Neutrophil (primary cell): ENCODE measurements around the gene GSG1L.

Experiments
- H3K27ac ChIP-seq: fragments of 200-600 bp; sonication (generic); 2 replicates; pipeline ENCODE4 v1.5.1; 2016; ENCODE audit warnings: mild to moderate bottlenecking, moderate library complexity
- H3K27me3 ChIP-seq: fragments of 200-600 bp; sonication (generic); 2 replicates; pipeline ENCODE4 v1.6.0; 2016; ENCODE audit warnings: mild to moderate bottlenecking
- H3K36me3 ChIP-seq: fragments of 200-600 bp; sonication (generic); 2 replicates; pipeline ENCODE4 v1.5.1; 2017
- H3K4me1 ChIP-seq, 2 experiments: fragments of 200-600 bp in 1 of 2; sonication (generic) in 1 of 2; 1 replicate in 1 of 2; 2 replicates in 1 of 2; pipeline versions ENCODE4 v1.5.1 to v1.6.1; 2013 to 2016; ENCODE audit warnings: low read depth in 1 of 2, low read length in 1 of 2, mild to moderate bottlenecking in 1 of 2, moderate library complexity in 1 of 2; ENCODE audit not compliant: control insufficient read depth in 1 of 2, insufficient read depth in 1 of 2
- H3K4me3 ChIP-seq, 2 experiments: fragments of 200-600 bp in 1 of 2; sonication (generic) in 1 of 2; 1 replicate in 1 of 2; 2 replicates in 1 of 2; pipeline ENCODE4 v1.5.1; 2013 to 2016; ENCODE audit warnings: low read depth in 1 of 2, low read length in 1 of 2, mild to moderate bottlenecking in 1 of 2, moderate library complexity in 1 of 2
- H3K9me3 ChIP-seq: fragments of 200-600 bp; sonication (generic); 2 replicates; pipeline ENCODE4 v1.5.1; 2016
- TF ChIP-seq, protein P1 (sequence below): fragments of 200-600 bp; sonication (generic); IDR thresholded peaks from 2 replicates; pipeline ENCODE4 v1.5.1; 2016; ENCODE audit warnings: antibody characterized with exemption

GSG1L gene

DNA sequence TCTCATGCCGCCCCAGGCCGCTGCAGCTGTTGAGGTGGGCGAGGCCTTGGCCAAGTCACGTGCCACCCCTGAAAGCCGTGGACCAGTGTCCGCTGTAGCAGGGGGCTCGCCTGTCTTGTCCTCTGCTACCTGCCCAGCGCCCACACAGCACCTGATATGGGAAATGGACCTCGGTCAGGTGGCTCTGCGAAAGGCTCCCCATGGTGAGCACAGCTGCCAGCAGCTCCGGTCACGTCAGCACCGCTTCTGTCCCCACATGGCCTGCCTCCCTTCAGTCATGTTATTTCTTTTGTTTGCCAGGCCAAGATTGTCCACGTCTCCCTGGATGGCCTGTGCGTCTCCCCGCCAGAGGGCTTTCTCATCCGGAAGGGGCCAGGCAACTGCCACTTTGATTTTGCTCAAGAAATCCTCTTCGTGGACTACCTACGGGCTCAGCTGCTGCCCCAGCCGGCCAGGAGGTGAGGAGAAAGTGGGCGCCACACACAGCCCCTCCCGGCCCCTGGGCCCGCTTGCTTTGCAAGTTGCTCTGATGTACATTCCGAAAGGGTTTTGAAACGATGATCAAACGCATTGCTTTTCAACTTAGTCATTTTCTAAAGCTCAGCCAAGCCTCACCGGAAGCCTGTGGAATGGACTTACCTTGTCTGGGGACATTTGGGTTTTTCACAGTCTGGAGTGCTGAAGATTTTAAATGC lies 293.8 kb downstream of the GSG1L start:
- Histone ChIP-seq H3K4me3 (no peak overlapping the region), H3K27me3 (no peaks in the 10 kb centered on the region), H3K36me3 (peaks cover 57% of the 10 kb centered on the region), H3K27ac (no peak overlapping the region), H3K4me1 (no peaks in the 10 kb centered on the region), H3K9me3 (no peaks in the 10 kb centered on the region)
- TF ChIP-seq, protein P1, sequence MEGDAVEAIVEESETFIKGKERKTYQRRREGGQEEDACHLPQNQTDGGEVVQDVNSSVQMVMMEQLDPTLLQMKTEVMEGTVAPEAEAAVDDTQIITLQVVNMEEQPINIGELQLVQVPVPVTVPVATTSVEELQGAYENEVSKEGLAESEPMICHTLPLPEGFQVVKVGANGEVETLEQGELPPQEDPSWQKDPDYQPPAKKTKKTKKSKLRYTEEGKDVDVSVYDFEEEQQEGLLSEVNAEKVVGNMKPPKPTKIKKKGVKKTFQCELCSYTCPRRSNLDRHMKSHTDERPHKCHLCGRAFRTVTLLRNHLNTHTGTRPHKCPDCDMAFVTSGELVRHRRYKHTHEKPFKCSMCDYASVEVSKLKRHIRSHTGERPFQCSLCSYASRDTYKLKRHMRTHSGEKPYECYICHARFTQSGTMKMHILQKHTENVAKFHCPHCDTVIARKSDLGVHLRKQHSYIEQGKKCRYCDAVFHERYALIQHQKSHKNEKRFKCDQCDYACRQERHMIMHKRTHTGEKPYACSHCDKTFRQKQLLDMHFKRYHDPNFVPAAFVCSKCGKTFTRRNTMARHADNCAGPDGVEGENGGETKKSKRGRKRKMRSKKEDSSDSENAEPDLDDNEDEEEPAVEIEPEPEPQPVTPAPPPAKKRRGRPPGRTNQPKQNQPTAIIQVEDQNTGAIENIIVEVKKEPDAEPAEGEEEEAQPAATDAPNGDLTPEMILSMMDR = no peak

DNA sequence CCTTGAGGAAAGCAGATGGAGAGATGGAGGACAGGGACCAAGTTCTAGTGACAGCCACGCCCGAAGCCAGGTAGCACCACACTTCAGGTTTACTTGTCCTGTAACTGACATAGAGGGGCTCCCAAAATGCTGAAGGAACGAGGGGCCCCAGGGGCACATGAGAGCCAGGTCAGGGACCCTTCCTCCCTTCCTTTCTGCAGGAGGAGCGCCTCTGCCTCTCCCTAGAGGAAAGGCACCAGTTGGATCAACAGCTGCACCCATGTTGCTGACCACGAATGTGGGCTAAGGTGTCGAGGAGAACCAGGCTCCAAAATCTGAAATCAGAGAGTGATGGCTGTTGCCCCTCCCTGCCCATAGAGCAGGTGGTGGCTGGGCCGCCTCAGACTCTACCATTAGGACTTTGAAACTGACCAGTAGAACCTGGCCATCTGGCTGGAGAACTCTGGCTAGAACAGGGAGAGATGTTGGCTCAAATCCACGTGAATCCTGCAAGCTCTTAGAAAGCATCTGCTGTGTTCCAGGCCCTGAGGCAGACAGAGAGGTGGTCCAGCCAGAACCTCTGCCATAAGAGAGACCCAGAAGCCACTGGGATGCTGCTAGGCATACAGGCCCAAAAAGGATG lies 294.8 kb downstream of the GSG1L start:
- H3K36me3 ChIP-seq = peaks cover 57% of the 10 kb centered on the region
- TF ChIP-seq, protein P1 = no peak
- no peaks in the 10 kb centered on the region for H3K27me3 ChIP-seq
- H3K4me3 ChIP-seq = no peak overlapping the region
- H3K27ac ChIP-seq = no peak overlapping the region
- no peaks in the 10 kb centered on the region for H3K4me1 ChIP-seq
- no peaks in the 10 kb centered on the region for H3K9me3 ChIP-seq

DNA sequence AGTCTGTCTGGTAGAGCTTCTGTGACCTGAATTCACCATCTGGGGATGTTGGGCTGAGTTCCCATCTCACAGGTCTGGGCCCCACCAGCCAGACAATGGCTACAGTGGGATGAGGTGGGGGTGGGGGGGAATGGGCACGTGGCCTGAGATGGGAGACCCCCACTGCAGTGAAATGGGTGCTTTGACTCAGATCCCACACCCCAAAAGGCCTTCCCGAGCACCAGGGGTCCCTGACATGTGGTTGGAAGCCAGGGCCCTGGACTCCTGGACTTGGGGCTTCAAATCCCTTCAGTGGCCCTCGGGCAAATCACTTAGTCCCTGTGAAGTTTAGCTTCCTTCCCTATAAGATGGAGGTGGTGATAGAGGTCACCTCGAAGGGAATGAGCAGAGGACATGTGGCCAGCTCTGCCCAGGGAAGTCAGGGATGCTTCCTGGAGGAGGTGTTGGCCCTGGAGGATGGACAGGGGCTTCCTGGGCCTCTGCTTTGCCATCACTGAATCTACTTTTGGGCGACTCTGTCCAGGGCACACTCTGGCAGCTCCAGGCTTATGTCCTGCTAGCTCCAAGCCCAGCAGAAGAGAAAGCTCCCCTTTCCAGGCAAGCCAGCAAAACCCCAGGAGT lies 295.4 kb downstream of the GSG1L start:
- no peaks in the 10 kb centered on the region for H3K27me3 ChIP-seq
- H3K27ac ChIP-seq = no peak overlapping the region
- peaks cover 57% of the 10 kb centered on the region for H3K36me3 ChIP-seq
- TF ChIP-seq, protein P1 = no peak
- no peak overlapping the region for H3K4me3 ChIP-seq
- H3K9me3 ChIP-seq = no peaks in the 10 kb centered on the region
- no peaks in the 10 kb centered on the region for H3K4me1 ChIP-seq

DNA sequence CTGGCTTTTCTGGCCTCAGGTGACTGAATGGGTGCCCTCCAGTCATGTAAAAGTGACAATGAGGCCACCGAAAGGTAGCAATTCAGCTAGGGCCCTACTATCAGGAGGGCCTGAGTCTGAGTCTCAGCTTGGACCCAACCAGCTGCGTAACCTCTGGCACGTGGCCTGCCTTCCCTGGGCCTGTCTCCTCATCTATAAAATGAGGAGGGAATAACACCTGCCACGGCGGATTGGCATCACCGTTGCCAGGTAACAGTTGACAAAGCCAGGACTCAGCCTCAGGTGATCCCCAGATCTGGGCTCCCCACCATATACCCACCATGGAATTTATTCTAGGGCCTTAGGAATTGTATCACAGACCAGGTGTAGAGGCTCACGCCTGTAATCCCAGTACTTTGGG lies 296.4 kb downstream of the GSG1L start:
- H3K4me1 ChIP-seq = peaks cover 1 to 4% of the 10 kb centered on the region in 2 experiments
- H3K36me3 ChIP-seq = peaks cover 57% of the 10 kb centered on the region
- TF ChIP-seq, protein P1 = no peak
- no peaks in the 10 kb centered on the region for H3K27me3 ChIP-seq
- H3K9me3 ChIP-seq = no peaks in the 10 kb centered on the region
- no peak overlapping the region for H3K4me3 ChIP-seq
- H3K27ac ChIP-seq = no peak overlapping the region

DNA sequence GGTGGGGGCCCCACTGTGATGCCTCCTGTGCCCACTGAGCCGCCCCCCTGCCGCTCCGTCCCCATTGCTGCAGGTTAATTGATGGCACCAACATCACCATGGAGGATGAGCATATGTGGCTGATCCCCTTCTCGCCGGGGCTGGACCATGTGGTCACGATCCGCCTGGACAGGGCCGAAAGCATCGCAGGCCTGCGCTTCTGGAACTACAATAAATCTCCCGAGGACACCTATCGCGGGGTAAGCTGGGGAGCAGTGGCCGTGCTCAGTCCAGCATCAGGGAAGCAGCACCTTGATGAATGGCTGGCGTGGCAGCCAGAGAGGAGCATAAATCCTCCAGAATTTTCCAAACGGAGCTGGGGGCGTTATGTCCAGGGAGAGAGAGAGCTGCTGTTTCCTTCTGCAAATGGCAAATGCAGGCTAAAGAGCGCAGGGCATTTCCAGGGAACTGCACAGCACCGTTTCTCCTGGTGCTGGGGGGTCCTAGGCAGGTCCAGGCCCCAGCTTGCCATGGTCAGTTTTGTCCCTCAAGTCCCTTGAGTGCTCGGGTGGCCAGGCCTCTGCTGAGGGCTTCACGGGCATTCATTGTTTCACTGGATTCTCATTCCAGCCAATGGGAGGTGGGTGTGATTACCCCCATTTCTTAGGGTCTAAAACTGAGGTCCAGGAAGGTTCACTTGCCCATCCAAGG lies 297.1 kb downstream of the GSG1L start:
- TF ChIP-seq, protein P1 = no peak
- Histone ChIP-seq H3K4me3 (no peak overlapping the region), H3K36me3 (peaks cover 59% of the 10 kb centered on the region), H3K9me3 (no peaks in the 10 kb centered on the region), H3K27me3 (no peaks in the 10 kb centered on the region), H3K27ac (no peak overlapping the region), H3K4me1 (peaks cover 8 to 11% of the 10 kb centered on the region in 2 experiments)
